Calu3 (cell line): Measurements from ENCODE around the gene ITPR2. TPM values are rescaled to one million over a fixed set of nuclear protein-coding genes. Genes with fewer than 3 reads are reported as not detected.

ENCODE experiments used
- BruUV-seq: library from RNA; stranded (reverse); fragments of 400-500 nt; replicated peaks from 2 replicates; lab custom pipeline; 2021; lab: Mats Ljungman, UMichigan
- CTCF ChIA-PET: fragments of 300-600 bp; sonication (Branson Sonifier 250); formaldehyde crosslinking; loops from one replicate; lab custom pipeline; 2022; ENCODE audit warnings: antibody characterized with exemption; lab: Charles Lee
- DNase-seq: peaks from one replicate; pipeline ENCODE4 v3.0.0; 2022
- H3K27ac Mint-ChIP-seq: one replicate; pipeline ENCODE4 v1.8.0; 2022; ENCODE audit warnings: mixed read lengths; ENCODE audit not compliant: unreplicated experiment
- H3K27me3 Mint-ChIP-seq: one replicate; pipeline ENCODE4 v1.8.0; 2022; ENCODE audit warnings: mixed read lengths; ENCODE audit not compliant: unreplicated experiment
- H3K36me3 Mint-ChIP-seq: one replicate; pipeline ENCODE4 v1.8.0; 2022; ENCODE audit warnings: mild to moderate bottlenecking, moderate library complexity, mixed read lengths; ENCODE audit not compliant: insufficient read depth, unreplicated experiment
- H3K4me1 Mint-ChIP-seq: one replicate; pipeline ENCODE4 v1.8.0; 2022; ENCODE audit warnings: mild to moderate bottlenecking, low read depth, mixed read lengths; ENCODE audit not compliant: unreplicated experiment
- H3K4me3 Mint-ChIP-seq: one replicate; pipeline ENCODE4 v1.8.0; 2022; ENCODE audit warnings: mild to moderate bottlenecking, low read depth, moderate library complexity, mixed read lengths; ENCODE audit not compliant: unreplicated experiment
- H3K9me3 Mint-ChIP-seq: one replicate; pipeline ENCODE4 v1.8.0; 2022; ENCODE audit warnings: low read depth, mixed read lengths; ENCODE audit not compliant: unreplicated experiment
- intact Hi-C: fragments of 100-400 bp; cut with micrococcal nuclease; formaldehyde crosslinking; loops from one replicate; pipeline ENCODE4 v1.10.0; 2022; ENCODE audit not compliant: unreplicated experiment
- total RNA-seq: library from RNA; stranded (reverse); gene quantifications from 2 replicates; pipeline ENCODE4 v1.2.3, GENCODE V29; 2022
- TF ChIP-seq, protein P1 (sequence below): fragments of 200-600 bp; IDR thresholded peaks from one replicate; pipeline ENCODE4 v1.8.0; 2022; ENCODE audit warnings: antibody characterized with exemption; ENCODE audit not compliant: unreplicated experiment

Gene ITPR2
- total RNA-seq, 1 experiment from 2014 or later = 2.5 TPM

DNA sequence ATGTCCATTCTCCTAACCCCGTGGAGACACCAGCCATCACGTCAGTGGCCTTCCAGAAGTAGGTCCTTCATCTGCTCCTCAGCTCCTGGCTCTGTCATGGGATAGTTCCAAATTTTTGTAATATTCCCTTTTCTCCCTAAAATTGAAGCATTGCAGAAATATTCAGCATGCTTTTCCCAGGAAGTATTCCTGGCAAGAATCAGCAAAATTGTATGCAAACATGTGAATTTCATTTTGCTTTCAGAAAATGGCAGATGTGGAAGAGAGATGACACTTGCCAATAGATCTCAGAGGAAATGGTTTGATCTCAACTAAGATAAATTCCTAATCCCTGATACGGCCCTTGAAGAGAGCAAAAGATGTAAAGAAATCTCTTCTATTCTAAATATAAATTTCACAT lies 298.9 kb downstream of the ITPR2 start:
- H3K27ac Mint-ChIP-seq = no peak overlapping the region

DNA sequence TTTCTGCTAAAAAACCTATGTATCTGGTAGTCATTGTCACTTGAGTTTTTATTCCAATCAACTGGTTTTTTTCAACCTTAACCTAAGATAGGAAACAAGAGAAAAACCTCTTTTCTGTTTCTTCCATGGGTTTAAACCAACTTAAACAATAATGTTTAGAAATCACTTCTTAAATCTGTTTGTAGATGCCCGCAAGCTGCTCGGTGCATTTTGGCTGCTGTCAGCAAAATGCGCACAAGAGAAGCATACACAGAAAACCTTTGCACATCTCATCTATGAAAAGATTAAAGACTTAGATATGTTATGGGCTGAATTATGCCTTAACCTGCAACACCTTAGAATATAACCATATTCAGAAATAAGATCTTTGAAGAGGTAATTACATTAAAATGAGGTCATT lies 299.8 kb downstream of the ITPR2 start:
- H3K36me3 Mint-ChIP-seq = no peaks in the 10 kb centered on the region
- DNase-seq = no peak
- H3K4me1 Mint-ChIP-seq = no peaks in the 10 kb centered on the region
- TF ChIP-seq, protein P1, sequence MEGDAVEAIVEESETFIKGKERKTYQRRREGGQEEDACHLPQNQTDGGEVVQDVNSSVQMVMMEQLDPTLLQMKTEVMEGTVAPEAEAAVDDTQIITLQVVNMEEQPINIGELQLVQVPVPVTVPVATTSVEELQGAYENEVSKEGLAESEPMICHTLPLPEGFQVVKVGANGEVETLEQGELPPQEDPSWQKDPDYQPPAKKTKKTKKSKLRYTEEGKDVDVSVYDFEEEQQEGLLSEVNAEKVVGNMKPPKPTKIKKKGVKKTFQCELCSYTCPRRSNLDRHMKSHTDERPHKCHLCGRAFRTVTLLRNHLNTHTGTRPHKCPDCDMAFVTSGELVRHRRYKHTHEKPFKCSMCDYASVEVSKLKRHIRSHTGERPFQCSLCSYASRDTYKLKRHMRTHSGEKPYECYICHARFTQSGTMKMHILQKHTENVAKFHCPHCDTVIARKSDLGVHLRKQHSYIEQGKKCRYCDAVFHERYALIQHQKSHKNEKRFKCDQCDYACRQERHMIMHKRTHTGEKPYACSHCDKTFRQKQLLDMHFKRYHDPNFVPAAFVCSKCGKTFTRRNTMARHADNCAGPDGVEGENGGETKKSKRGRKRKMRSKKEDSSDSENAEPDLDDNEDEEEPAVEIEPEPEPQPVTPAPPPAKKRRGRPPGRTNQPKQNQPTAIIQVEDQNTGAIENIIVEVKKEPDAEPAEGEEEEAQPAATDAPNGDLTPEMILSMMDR = no peak
- peaks cover 26% of the 10 kb centered on the region for H3K27me3 Mint-ChIP-seq
- no peak overlapping the region for H3K27ac Mint-ChIP-seq
- CTCF ChIA-PET = no interaction called here
- intact Hi-C loops = no loop called here
- BruUV-seq = no TSS peak
- H3K9me3 Mint-ChIP-seq = no peaks in the 10 kb centered on the region
- H3K4me3 Mint-ChIP-seq = no peak overlapping the region

More for the DNA sequence above, 298.9 kb downstream of the ITPR2 start:
- TF ChIP-seq, protein P1 = no peak
- peaks cover 17% of the 10 kb centered on the region for H3K27me3 Mint-ChIP-seq
- no peak overlapping the region for H3K4me3 Mint-ChIP-seq
- intact Hi-C loops = no loop called here
- BruUV-seq = no TSS peak
- no peaks in the 10 kb centered on the region for H3K4me1 Mint-ChIP-seq
- no peaks in the 10 kb centered on the region for H3K36me3 Mint-ChIP-seq
- DNase-seq = no peak
- CTCF ChIA-PET = no interaction called here
- H3K9me3 Mint-ChIP-seq = no peaks in the 10 kb centered on the region

- no peaks in the 10 kb centered on the region for H3K36me3 Mint-ChIP-seq
- peaks cover 27% of the 10 kb centered on the region for H3K27me3 Mint-ChIP-seq
- no peak overlapping the region for H3K27ac Mint-ChIP-seq
- no peak overlapping the region for H3K4me3 Mint-ChIP-seq
- peaks cover 5% of the 10 kb centered on the region for H3K9me3 Mint-ChIP-seq
- CTCF ChIA-PET = no interaction called here
- TF ChIP-seq, protein P1 = no peak
- BruUV-seq = no TSS peak
- H3K4me1 Mint-ChIP-seq = no peaks in the 10 kb centered on the region
- DNase-seq = no peak
- intact Hi-C loops = no loop called here
Measured at GRCh38 chr12:26530461-26530860, 302.5 kb downstream of the ITPR2 start.

GRCh38 chr12:26528943-26529342 lies 304.1 kb downstream of the ITPR2 start:
- TF ChIP-seq, protein P1 = no peak
- CTCF ChIA-PET = interaction anchor here (0.6 kb wide), 1 partner anchor 63 kb away, joined by 3 read pairs; no protein-coding TSS in a partner anchor
- Mint-ChIP-seq H3K9me3 (peaks cover 5% of the 10 kb centered on the region), H3K27ac (no peak overlapping the region), H3K36me3 (peaks cover under 1% of the 10 kb centered on the region), H3K27me3 (peaks cover 23% of the 10 kb centered on the region), H3K4me1 (peaks cover under 1% of the 10 kb centered on the region), H3K4me3 (no peak overlapping the region)
- intact Hi-C loops = loop anchor here (5.0 kb wide), 1 partner anchor 417 kb away; no protein-coding TSS in a partner anchor
- no TSS peak for BruUV-seq
- DNase-seq = no peak
